ENCODE measurements around the gene CAND2. TPM values are rescaled to one million over a fixed set of nuclear protein-coding genes. Genes with fewer than 3 reads are reported as not detected.

CAND2 gene
- total RNA-seq, 4 donors from 2014 or later: 1.0 to 1.4 (median 1.3) TPM

DNA sequence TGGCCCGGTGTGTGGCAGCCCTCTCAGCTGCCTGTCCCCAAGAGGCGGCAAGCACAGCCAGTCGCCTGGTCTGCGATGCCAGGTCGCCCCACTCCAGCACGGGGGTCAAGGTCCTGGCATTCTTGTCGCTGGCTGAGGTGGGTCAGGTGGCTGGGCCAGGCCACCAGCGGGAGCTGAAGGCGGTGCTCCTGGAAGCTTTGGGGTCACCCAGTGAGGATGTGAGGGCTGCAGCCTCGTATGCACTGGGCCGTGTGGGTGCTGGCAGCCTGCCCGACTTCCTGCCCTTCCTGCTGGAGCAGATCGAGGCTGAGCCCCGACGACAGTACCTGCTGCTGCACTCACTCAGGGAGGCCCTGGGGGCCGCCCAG lies 20.8 kb downstream of the CAND2 start:
- 100% methylated on average over 1 of the region's 16 CpGs for WGBS
- Histone ChIP-seq H3K27me3 (no peaks in the 10 kb centered on the region), H3K27ac (no peak overlapping the region)

GRCh38 chr3:12818273-12818672 lies 21.8 kb downstream of the CAND2 start:
- Histone ChIP-seq H3K4me1 (no peaks in the 10 kb centered on the region), H3K27ac (no peak overlapping the region), H3K27me3 (no peaks in the 10 kb centered on the region), H3K4me3 (no peak overlapping the region), H3K9me3 (no peaks in the 10 kb centered on the region), H3K36me3 (peaks cover 17% of the 10 kb centered on the region)
- no peak for TF ChIP-seq EP300 (IDR thresholded peaks at IDR 0.05)
- 55% methylated on average over 5 of the region's 8 CpGs for WGBS
- DNase-seq (ENCODE audit: low spot score in 2 of 2): no peak

More for the DNA sequence above, 20.8 kb downstream of the CAND2 start:
- Histone ChIP-seq H3K4me3 (no peak overlapping the region), H3K9me3 (no peaks in the 10 kb centered on the region), H3K4me1 (no peaks in the 10 kb centered on the region), H3K36me3 (peaks cover 17% of the 10 kb centered on the region)
- no peak for DNase-seq (ENCODE audit: low spot score in 2 of 2)
- no peak for TF ChIP-seq POLR2A (IDR thresholded peaks at IDR 0.05)
- TF ChIP-seq CTCF (IDR thresholded peaks at IDR 0.05): no peak
- no peak for TF ChIP-seq POLR2AphosphoS5 (IDR thresholded peaks at IDR 0.05)
- no peak for TF ChIP-seq EP300 (IDR thresholded peaks at IDR 0.05)

DNA sequence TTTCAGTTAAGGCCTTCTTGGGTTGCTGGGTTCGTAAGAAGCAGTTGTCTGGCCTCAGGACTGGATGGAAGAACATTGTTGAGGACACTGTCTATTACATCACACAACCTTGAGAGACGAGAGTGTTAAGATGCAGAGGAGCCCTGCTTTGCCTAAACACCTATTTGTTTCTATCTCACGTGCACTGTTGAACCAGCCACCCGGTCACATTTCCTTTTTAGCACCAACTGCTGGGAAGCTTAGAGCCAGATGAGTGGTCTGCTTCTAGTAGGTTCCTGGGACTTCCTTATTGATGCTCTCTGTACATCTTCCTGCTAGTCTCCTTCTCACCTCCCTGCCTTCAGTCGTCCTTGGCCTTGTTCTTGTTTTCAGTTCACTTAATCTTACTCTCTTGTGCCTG lies 22.3 kb downstream of the CAND2 start:
- no peaks in the 10 kb centered on the region for H3K27me3 ChIP-seq
- no peak for TF ChIP-seq POLR2AphosphoS5 (IDR thresholded peaks at IDR 0.05)
- TF ChIP-seq POLR2A (IDR thresholded peaks at IDR 0.05): no peak
- no peak for TF ChIP-seq CTCF (IDR thresholded peaks at IDR 0.05)
- TF ChIP-seq EP300 (IDR thresholded peaks at IDR 0.05): no peak
- H3K36me3 ChIP-seq: peaks cover 17% of the 10 kb centered on the region
- no peak for DNase-seq (ENCODE audit: low spot score in 2 of 2)
- no peak overlapping the region for H3K27ac ChIP-seq
- H3K4me1 ChIP-seq: no peaks in the 10 kb centered on the region
- 87% methylated on average over 5 of the region's 5 CpGs for WGBS
- H3K4me3 ChIP-seq: no peak overlapping the region
- no peaks in the 10 kb centered on the region for H3K9me3 ChIP-seq

- DNase-seq (ENCODE audit: low spot score in 2 of 2): no peak
- peaks cover 9% of the 10 kb centered on the region for H3K36me3 ChIP-seq
- no peaks in the 10 kb centered on the region for H3K27me3 ChIP-seq
- no peaks in the 10 kb centered on the region for H3K9me3 ChIP-seq
- no peak overlapping the region for H3K27ac ChIP-seq
- no peaks in the 10 kb centered on the region for H3K4me1 ChIP-seq
- 64% methylated on average over 8 of the region's 8 CpGs for whole genome bisulfite sequencing
- TF ChIP-seq CTCF (IDR thresholded peaks at IDR 0.05) (no peak), POLR2A (IDR thresholded peaks at IDR 0.05) (no peak)
- H3K4me3 ChIP-seq: no peak overlapping the region
Observed at GRCh38 chr3:12822725-12823373, 26.4 kb downstream of the CAND2 start.

GRCh38 chr3:12824299-12824698 lies 27.8 kb downstream of the CAND2 start:
- no peak for DNase-seq (ENCODE audit: low spot score in 2 of 2)
- TF ChIP-seq POLR2AphosphoS5 (IDR thresholded peaks at IDR 0.05): no peak
- no peak for TF ChIP-seq CTCF (IDR thresholded peaks at IDR 0.05)
- no peak for TF ChIP-seq EP300 (IDR thresholded peaks at IDR 0.05)
- no peak for TF ChIP-seq POLR2A (IDR thresholded peaks at IDR 0.05)
- Histone ChIP-seq H3K4me3 (no peak overlapping the region), H3K36me3 (peaks cover 9% of the 10 kb centered on the region), H3K4me1 (no peaks in the 10 kb centered on the region), H3K9me3 (no peaks in the 10 kb centered on the region), H3K27ac (no peak overlapping the region), H3K27me3 (no peaks in the 10 kb centered on the region)
- 95% methylated on average over 7 of the region's 7 CpGs for WGBS

GRCh38 chr3:12825156-12825555 lies 28.7 kb downstream of the CAND2 start:
- H3K9me3 ChIP-seq: no peaks in the 10 kb centered on the region
- no peaks in the 10 kb centered on the region for H3K4me1 ChIP-seq
- 61% methylated on average over 8 of the region's 8 CpGs for WGBS
- no peak overlapping the region for H3K4me3 ChIP-seq
- TF ChIP-seq POLR2AphosphoS5 (IDR thresholded peaks at IDR 0.05) (no peak), CTCF (IDR thresholded peaks at IDR 0.05) (no peak), POLR2A (IDR thresholded peaks at IDR 0.05) (no peak), EP300 (IDR thresholded peaks at IDR 0.05) (no peak)
- peaks cover 15% of the 10 kb centered on the region for H3K36me3 ChIP-seq
- DNase-seq (ENCODE audit: low spot score in 2 of 2): no peak
- H3K27me3 ChIP-seq: no peaks in the 10 kb centered on the region
- H3K27ac ChIP-seq: no peak overlapping the region
